HG03354 (cell line): ENCODE data around the gene MRPS9.

ENCODE experiments used
- ATAC-seq: cut with Tn5 transposase; IDR thresholded peaks from one replicate; pipeline ENCODE4 v1.9.1; 2021; ENCODE audit warnings: mild to moderate bottlenecking; ENCODE audit not compliant: unreplicated experiment, poor library complexity, severe bottlenecking

MRPS9 gene

DNA sequence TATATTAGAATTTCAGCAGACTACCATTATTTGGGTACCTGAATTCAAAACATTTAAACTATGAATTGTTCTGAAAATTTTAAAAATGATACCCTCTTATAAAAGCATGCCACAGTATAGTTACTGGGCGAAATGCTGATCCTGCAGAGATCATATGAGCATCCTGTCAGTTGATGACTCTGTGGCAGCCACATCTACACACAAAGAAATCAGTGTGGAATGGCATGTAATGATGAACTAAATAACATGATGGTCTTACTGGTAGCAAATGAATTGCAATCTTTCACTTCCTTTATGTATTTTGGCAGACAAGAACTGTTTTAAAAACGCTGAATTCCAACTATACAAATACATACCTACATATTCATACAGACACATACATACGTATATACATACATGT lies 38.3 kb downstream of the MRPS9 start:
- ATAC-seq, result no peak

DNA sequence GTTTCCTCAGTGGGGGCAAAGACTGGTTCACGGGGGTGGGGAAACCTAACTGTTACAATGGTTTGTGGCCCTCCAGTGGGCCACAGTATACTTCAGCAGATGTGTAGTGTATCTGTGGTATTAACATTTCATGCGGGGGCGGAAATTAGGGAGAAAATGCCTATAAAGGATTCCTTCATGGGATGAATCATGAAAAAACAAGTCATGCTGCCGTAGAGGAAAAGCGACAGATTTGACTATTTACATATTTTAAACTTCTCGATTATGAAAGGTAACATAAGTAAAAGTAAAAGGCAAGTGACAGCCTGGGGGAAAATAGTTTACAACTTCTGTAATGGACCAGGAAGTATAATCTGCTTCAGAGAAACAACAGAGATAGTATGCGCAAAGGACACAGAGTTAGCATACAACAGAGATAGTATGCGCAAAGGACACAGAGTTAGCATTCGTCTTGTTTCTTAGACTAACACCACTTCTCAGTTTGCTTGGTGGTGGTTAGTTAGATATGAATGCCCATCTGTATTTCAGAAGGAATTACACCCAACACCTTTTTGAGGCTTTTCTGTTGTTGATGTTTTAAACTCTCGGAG lies 41.1 kb downstream of the MRPS9 start:
- ATAC-seq, result no peak

DNA sequence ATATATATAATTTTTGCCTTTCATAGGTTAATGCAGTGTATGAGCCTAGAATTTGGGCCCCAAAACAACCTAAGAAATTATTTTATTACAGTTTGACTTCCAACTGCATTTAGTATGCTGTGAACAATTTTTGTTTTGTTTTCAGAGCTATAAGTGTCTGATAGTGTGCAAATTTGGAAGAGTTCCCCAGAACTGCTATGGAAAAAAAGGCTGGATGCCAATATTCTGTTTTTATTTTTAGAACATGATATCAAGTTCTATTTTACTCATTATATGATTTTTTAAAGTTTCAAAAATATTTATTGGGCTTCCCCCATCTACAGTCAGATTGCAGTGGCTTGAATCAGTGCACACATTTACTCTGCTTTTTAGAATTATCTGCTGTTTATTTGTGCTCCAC lies 42.6 kb downstream of the MRPS9 start:
- no peak for ATAC-seq

DNA sequence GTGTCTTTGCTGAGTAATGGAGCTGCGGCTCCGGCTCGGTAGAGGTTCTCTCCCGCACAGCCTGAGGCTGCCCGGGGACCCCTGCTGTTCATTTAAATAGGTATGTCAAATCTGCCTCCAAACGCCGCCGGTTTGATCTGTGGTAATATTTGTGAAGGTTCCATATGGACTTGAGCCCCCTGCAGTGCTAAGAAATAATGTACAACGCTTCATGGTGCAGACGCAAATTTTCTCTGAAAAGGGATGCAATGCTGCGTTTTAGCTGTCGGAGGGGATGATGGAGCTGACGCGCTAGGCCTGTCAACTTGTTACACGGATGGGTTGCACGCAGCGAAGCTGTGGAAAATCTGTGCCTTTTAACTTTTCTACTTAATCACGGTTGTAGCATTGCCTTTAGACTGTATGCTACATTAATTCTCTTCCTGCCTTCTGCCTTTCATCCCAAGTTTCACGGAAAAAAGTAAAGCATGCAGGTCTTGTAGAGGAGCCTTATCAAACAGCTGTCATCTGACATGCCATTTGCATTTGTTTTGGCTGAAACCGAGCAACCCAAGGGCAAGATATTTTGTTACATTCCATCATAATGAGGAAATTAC lies 43.2 kb downstream of the MRPS9 start:
- ATAC-seq, result no peak

DNA sequence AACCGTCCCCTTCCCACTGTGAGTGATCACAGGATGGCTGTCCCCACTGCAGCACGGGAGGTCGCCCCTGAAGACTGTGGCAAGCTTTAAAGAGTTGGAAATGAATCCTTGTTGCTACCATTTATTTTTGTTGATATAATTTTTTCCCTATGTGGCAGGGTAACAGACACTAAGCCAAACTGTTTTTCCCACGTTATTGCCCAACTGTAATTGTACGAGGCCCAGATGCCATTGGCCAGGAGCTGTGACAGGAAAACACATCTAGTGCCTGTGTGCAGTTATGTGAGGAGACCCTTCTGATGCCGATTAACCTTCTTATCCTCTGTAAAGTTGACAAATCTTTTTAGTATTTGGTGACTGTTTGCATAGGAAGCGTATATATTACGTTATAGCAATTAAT lies 44.2 kb downstream of the MRPS9 start:
- no peak for ATAC-seq

DNA sequence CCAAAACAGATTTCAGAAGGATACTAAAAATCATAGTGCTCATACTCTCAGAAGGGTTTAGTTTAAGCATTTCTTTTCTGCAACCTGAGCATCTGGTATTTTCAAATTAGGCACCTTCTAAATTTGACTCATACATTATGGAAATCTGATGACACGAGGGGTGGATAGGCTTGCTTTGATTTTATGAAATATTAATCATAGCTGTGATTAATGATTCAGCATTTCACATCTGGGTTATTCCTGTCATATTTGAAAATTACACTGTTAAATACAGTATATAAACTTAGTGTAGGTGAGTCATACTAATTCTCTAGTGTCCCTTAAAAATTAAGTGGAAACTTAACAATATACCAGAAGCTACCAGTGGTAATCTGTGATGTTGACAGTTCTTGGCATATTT lies 47.7 kb downstream of the MRPS9 start:
- no peak for ATAC-seq

DNA sequence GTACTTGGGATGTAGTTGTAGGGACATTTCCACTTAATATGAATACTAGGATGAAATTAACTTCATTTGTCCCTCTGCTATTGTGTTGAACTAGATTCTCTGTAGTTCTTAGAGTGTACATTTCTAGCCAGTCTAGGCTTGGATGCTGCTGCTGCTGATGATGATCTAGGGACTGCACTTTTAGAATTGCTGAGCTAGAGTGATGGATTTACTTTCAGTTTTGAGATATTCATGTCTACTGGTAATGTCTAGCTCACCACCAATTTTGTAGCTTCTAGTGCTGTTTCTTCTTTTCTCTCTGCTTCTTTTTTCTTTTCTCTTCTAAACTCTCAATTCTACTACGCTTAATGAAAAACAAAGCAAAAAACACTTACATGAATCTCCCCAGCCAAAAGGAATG lies 49.4 kb downstream of the MRPS9 start:
- peak; percentile 83 for ATAC-seq

DNA sequence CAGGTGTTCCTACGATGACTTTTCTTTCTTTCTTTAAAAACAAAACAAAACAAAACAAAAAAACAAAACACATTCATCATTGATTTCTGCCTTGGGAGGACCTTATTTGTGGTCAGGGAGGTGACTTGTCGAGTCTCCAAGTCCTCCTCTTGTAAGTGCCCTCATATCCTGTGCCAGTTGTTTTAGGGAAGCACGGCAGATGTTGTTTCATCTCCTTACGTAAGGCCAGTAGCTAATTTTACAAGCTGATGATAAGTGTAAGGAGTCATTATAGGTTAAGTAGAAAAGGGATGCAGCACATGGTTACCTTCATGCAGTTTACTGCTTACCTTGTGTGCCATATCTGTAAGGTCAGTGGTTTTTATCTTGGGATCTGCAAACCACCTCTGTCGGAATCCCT lies 52.2 kb downstream of the MRPS9 start:
- no peak for ATAC-seq

DNA sequence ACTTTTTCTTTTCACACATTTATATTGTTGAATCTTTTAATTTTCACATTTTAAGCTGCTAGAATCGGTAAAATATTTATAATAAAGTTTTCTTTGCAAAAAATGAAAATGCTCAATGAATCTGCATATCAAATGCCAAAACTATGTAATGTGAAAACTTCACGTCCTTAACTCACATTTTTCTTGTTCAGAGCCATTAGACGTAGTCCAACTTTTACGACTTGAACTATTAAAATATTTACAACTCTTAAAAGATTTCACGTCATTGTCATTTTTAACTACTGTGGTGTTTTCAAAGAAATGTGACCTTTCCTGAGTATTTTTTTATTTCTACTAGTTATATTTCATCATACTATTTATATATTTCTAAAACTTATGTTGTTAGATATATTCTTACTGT lies 54.9 kb downstream of the MRPS9 start:
- ATAC-seq, result no peak

DNA sequence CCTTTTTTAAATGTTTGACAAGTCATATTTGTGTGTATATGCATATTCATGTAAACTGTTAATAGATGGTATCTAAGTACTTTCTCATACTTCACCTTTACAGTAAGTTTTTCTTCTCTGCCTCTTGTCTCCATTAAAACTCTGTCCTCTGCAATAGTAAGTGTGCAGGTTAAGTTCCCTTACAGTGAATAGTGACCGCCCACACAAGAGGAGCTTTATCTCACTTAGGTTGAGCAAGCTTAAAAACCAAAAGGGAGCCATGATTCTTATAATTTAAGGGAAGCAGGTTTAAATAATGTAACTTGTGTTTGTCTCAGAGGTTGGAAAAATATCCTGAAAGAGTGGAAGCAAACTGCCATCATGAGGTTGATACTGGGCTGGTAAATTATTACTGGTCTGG lies 61.3 kb downstream of the MRPS9 start:
- no peak for ATAC-seq

DNA sequence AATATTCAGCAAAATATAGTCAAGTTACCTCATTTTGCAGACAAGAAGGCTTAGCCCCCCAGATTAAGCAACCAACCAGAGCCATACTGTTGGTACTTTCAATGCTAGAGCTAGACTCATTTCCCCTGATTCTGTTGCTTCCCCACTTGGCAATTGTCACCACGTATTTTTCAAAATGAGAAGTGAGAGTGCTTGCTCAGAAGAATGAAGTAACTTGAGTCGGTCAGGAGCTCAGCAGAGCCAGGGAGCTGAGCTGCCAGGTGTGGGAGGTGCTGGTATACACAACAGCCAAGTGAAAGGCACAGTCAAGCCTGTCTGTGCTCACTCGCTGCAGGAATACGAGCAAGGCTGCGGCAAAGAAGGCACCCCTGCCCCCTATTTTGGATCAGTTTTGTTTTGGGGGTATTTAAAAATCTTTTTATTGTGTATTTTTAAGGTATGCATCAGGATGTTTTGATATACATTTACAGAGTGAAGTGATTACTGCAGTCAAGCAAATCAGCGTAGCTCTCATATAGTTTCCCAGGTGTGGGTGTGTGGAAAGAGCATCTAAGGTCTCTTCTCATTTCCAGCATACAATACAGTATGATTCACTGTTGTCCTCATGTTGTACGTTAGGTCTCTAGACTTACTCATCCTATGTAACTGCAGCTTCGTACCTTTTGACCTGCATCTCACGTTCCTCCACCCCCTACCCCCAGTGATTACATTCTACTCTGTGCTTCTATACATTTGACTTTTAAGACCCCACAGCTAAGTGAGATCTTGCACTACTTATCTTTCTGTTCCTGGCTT lies 62.4 kb downstream of the MRPS9 start:
- ATAC-seq, result peak; percentile 65

DNA sequence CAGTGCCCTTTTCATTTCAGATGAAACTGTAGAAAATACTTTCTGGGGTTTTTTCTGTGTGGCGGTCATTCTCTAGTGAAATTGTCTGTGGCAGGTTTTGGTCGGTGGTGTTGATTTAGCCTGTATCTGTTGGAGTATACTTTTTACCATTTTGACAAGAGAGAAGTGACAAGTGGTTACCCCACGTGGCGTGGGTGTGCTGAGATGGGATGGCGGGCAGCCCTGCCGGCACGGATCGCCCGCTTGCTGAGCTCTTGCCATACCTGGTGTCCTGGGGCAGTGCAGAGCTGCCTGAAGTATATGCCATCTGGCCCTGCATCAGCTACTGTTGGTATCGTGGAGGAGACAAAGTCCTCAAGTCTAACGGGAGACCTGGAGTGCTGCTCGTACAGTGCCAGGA lies 64.1 kb downstream of the MRPS9 start:
- ATAC-seq, result no peak

DNA sequence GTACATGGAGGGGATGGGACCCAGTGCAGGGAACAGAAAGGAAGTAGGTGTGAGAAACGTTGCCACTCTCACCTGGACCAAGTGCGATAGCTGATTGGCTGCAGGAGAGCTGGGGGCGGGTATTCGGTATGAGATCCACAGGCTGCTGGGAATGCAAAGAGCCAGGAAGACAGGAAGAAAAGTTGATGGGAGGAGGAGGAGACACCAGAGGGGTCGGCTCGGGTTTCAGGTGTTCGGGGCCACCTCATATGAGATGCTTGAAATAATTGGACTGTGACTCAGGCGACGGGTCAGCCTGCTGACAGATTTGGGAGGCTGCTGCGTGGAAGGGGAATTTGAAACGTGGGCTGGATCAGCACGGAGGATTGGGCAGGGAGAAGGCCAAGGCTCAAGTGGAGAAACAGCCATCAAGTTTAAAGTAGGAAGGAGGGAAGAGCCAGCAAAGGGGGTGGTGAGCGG lies 65.1 kb downstream of the MRPS9 start:
- ATAC-seq, result no peak

DNA sequence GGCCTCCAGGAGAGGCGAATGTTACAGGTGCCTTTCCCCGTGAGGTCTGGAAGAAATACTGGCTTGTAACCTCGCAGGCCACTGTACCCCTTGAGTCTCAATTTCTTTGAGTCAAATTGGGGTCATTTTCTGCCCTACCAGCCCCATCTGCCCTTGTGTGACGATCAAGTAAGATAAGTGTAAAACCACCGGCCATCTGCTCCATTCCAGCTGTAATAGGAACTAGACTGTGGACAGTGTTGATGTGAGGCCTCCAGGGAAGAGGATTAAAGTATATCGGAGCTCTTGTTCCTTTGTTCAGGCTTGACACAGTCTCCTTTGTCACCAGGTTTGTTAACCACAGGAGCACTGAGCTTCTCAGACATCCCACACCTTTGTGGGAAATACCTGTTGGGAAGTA lies 65.6 kb downstream of the MRPS9 start:
- ATAC-seq, result no peak

DNA sequence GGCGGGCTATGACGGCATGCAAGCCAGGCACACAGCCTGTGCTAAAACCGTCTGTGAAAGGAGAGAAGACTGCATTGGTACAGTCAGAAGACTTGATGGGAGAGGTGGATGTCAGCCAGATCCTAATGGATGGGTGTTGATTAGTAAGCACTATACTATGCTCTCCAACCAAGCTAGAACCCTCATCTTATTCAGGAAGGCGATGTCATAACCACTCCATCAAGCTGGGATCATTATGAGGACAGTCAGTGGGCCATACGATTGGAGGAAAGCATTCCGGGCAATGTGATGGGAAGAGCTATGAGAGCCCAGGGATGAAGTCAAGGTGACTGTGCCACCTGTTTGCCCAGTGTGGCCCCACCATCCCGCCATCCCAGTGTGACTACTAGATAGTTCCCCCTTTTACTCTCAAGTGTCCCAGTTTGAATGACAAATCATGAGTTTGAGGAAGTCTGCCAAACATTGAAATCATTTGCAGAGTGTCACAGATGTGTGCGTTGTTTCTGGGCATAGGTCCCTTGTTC lies 66.4 kb downstream of the MRPS9 start:
- no peak for ATAC-seq

DNA sequence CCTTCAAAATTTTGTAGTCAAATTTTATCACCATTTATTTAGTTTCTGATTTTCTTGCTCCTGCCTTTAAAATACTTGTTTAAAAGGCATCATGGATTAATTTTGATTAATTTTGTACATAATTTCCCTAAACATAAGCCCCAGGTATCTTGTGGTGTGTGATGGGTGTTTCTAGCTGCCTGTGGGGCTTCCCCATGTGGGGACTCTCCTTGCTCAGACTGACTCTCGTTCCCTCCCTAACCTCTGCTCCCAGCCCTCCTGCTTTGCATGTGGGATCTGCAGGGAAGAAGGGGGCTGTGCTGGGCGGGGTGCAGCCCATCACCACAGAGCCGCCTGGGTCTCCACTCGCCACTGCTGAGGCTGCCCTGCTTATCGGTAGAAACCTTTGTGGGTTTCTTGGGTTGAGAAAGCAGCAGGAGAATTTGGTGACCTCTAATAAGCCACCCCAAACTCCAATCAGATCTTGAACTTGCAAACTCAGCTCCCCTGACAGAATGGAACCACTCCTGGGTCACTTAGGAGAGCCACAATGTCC lies 72.5 kb downstream of the MRPS9 start:
- no peak for ATAC-seq

DNA sequence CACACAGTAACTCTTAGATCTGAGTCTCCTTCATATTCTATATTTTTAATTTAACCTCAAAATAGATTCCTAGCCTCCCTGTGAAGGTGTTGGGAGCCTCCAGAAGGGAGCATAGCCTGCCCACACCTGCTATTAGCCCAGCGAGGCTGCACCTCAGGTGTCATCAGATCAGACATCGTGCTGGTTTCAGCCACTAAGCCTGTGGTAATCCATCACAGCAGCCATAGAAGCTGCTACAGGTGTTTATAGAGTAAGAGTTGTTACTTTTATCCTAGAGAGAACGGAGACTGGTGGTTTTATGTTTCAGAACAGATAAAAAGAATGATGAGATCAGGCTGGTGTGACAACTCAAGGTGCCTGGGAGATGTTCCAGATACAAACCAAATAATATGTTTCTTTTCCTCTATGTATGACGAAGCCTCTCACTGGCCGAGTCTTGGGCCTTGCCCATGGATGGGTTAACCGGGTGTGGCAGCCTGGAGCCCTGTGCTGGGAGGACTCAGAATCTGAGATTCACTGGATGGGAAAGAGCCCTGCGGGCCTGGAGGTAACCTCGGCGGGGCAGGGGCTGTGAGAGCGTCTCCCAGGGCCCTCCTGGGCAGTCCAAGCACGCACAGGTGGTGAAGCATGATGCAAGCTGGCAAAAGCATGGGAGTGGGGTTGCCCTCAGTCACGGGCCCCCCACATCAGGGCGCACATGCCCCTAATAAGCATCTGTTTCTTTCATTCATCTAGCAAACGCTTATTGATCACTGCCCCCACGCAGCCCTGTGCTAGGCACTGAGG lies 73.7 kb downstream of the MRPS9 start:
- ATAC-seq, result no peak

DNA sequence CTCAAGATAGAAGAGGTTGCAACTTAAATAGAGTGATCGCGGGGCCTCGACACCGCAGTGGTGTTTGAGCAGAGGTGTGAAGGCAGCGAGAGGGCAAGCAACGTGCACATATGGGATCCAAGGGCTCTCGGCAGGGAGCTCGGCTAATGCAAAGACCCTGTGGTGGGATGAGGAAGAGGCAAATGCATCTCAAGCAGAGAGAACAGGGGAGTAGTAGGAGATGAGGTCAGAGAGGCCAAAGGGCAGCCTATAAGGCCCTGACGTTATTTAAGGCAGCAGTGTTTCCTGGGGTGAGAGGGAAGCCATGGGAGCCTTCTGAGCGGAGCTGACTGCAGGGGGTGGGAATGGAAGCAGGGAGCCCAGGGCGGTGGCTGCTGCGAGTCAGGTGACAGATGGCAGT lies 74.5 kb downstream of the MRPS9 start:
- ATAC-seq, result no peak

DNA sequence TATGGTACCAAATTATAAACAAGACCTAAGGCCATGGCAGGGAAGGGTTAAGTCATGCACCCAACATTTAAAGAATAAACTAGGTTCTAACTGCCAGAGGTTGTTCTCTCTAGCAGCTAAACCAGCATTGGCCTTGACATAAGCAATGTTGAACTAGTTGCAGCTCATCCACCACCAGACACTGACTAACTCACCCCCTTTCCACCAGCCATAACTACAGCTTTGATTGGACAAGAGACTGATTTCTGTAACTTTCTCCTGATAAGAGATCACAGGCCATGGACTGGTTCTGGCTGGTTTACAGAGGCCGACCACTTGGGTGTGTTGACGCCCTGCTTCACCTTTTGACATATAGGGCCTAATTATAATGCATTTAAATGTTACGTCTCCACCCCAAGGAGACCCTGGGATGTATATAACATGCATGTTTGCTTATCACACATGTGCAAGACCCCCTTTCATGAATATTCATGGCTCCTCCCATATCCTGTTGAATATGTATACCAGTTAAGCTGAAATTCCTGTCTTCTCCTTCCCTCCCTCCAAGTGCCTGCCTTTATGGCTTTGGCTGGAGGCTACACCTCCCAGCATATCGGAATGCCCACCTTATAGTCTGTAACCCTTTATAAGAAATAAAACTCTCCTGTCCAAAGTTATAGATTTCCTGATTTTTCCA lies 75.9 kb downstream of the MRPS9 start:
- ATAC-seq, result no peak
